Hair follicle dermal papilla cell (primary cell): ENCODE data around the gene KRT20. TPM values are rescaled to one million over a fixed set of nuclear protein-coding genes. Genes with fewer than 3 reads are reported as not detected.

Experiments
- total RNA-seq: library from RNA; depleted of rRNA; stranded (reverse); fragments of >200 nt; gene quantifications from 2 replicates; pipeline ENCODE4 v1.2.3, GENCODE V29; 2012

KRT20 gene
- not detected in 2 replicates for total RNA-seq

GRCh38 chr17:40884708-40885512, at the start of gene KRT20:
KRT20 (minus strand) TSS chr17:40885242; CDS start chr17:40885185, 57 bp downstream.

GRCh38 chr17:40866838-40867237, 18.2 kb downstream of the KRT20 start, which contains the start of gene KRT12:
KRT12 (minus strand) TSS chr17:40867223; CDS start chr17:40867186, 37 bp downstream.

Other genes with a start within 250 kb of the KRT20 start
- 90.9 and 91.8 TPM in 2 replicates for gene SMARCE1, start 237.4 kb downstream of the KRT20 start, total RNA-seq
- gene KRT222, start 220.1 kb downstream of the KRT20 start, total RNA-seq, result not detected in 2 replicates
- gene KRT24, start 181.5 kb downstream of the KRT20 start, total RNA-seq, result not detected in 2 replicates
- gene KRT25, start 129.9 kb downstream of the KRT20 start, total RNA-seq, result not detected in 2 replicates
- gene KRT26, start 113.0 kb downstream of the KRT20 start, total RNA-seq, result not detected in 2 replicates
- not detected in 2 replicates for gene KRT27, start 102.7 kb downstream of the KRT20 start, total RNA-seq
- gene KRT28, start 85.3 kb downstream of the KRT20 start, total RNA-seq, result not detected in 2 replicates
- 2.1 and 3.4 TPM in 2 replicates for gene KRT10, start 62.6 kb downstream of the KRT20 start, total RNA-seq
- not detected in 2 replicates for gene KRT12, start 18.0 kb downstream of the KRT20 start, total RNA-seq
- 0.16 and 0.85 TPM in 2 replicates for gene KRT23, start 52.4 kb upstream of the KRT20 start, total RNA-seq
- not detected in 2 replicates for gene KRT39, start 81.7 kb upstream of the KRT20 start, total RNA-seq
- not detected in 2 replicates for gene KRT40, start 99.1 kb upstream of the KRT20 start, total RNA-seq
- not detected in 2 replicates for gene KRTAP3-3, start 108.9 kb upstream of the KRT20 start, total RNA-seq
- not detected in 2 replicates for gene KRTAP3-2, start 114.7 kb upstream of the KRT20 start, total RNA-seq
- gene KRTAP3-1, start 123.9 kb upstream of the KRT20 start, total RNA-seq, result not detected in 2 replicates
- gene KRTAP1-5, start 142.0 kb upstream of the KRT20 start, total RNA-seq, result 1.5 and 6.0 TPM in 2 replicates
- gene KRTAP1-4, start 145.0 kb upstream of the KRT20 start, total RNA-seq, result not detected in 2 replicates
- not detected in 2 replicates for gene KRTAP1-3, start 149.6 kb upstream of the KRT20 start, total RNA-seq
- not detected in 2 replicates for gene KRTAP1-1, start 156.2 kb upstream of the KRT20 start, total RNA-seq
- not detected in 2 replicates for gene KRTAP2-1, start 162.1 kb upstream of the KRT20 start, total RNA-seq
- gene KRTAP2-2, start 170.0 kb upstream of the KRT20 start, total RNA-seq, result not detected in 2 replicates
- not detected in 2 replicates for gene KRTAP2-3, start 174.9 kb upstream of the KRT20 start, total RNA-seq
- not detected in 2 replicates for gene KRTAP2-4, start 180.6 kb upstream of the KRT20 start, total RNA-seq
- not detected in 2 replicates for gene KRTAP4-7, start 198.9 kb upstream of the KRT20 start, total RNA-seq
- gene KRTAP4-8, start 212.9 kb upstream of the KRT20 start, total RNA-seq, result not detected in 2 replicates
- not detected in 2 replicates for gene KRTAP4-16, start 217.0 kb upstream of the KRT20 start, total RNA-seq
- gene KRTAP4-9, start 220.1 kb upstream of the KRT20 start, total RNA-seq, result not detected in 2 replicates
- gene KRTAP4-11, start 233.1 kb upstream of the KRT20 start, total RNA-seq, result not detected in 2 replicates
- not detected in 2 replicates for gene KRTAP4-12, start 238.9 kb upstream of the KRT20 start, total RNA-seq